OCI-LY1 (cell line): ENCODE data around the gene CNTN5.

Experiments
- H2AFZ ChIP-seq: fragments of 200-600 bp; sonication (generic), shearing (Covaris generic); 2 replicates; pipeline ENCODE4 v1.6.0; 2014; ENCODE audit warnings: antibody characterized with exemption, mild to moderate bottlenecking, low read length
- H3F3A ChIP-seq: fragments of 200-600 bp; sonication (generic), shearing (Covaris generic); 2 replicates; pipeline ENCODE4 v1.6.0; 2014; ENCODE audit warnings: mild to moderate bottlenecking, antibody characterized with exemption, low read length, moderate library complexity; ENCODE audit not compliant: insufficient read depth
- H3K27ac ChIP-seq: fragments of 200-600 bp; sonication (generic); 2 replicates; pipeline ENCODE4 v1.5.1; 2014; ENCODE audit warnings: low read length, mixed run types, mild to moderate bottlenecking, low read depth; ENCODE audit not compliant: poor library complexity, severe bottlenecking
- H3K27me3 ChIP-seq: fragments of 200-600 bp; sonication (generic); 2 replicates; pipeline ENCODE4 v1.6.0; 2014; ENCODE audit warnings: antibody characterized with exemption, mild to moderate bottlenecking, low read length, moderate library complexity; ENCODE audit not compliant: insufficient read depth
- H3K36me3 ChIP-seq: fragments of 200-600 bp; sonication (generic); 2 replicates; pipeline ENCODE4 v1.6.1; 2014; ENCODE audit warnings: mild to moderate bottlenecking, antibody characterized with exemption, low read length, moderate library complexity, mixed read lengths; ENCODE audit not compliant: insufficient read depth
- H3K4me1 ChIP-seq: fragments of 200-600 bp; sonication (generic); 2 replicates; pipeline ENCODE4 v1.5.1; 2014; ENCODE audit warnings: mild to moderate bottlenecking, low read length, moderate library complexity; ENCODE audit not compliant: insufficient read depth, severe bottlenecking
- H3K4me2 ChIP-seq: fragments of 200-600 bp; sonication (generic), shearing (Covaris generic); 2 replicates; pipeline ENCODE4 v1.6.1; 2014; ENCODE audit warnings: low read length
- H3K4me3 ChIP-seq: fragments of 200-600 bp; sonication (generic); 2 replicates; pipeline ENCODE4 v1.5.1; 2014; ENCODE audit warnings: low read length, low read depth, mild to moderate bottlenecking, mixed read lengths; ENCODE audit not compliant: poor library complexity, severe bottlenecking
- H3K79me2 ChIP-seq: fragments of 200-600 bp; shearing (Covaris generic); 2 replicates; pipeline ENCODE4 v1.6.1; 2016; ENCODE audit warnings: mixed run types, low read length, mixed read lengths; ENCODE audit not compliant: insufficient read depth
- H3K9ac ChIP-seq: fragments of 200-600 bp; sonication (generic), shearing (Covaris generic); 2 replicates; pipeline ENCODE4 v1.6.1; 2014; ENCODE audit warnings: mild to moderate bottlenecking, low read length, mixed read lengths
- H3K9me2 ChIP-seq: fragments of 200-600 bp; sonication (generic), shearing (Covaris generic); 2 replicates; pipeline ENCODE4 v1.6.1; 2014; ENCODE audit warnings: low read depth, mild to moderate bottlenecking, low read length, mixed read lengths
- H3K9me3 ChIP-seq: fragments of 200-600 bp; shearing (Covaris generic); 2 replicates; pipeline ENCODE4 v1.6.1; 2014; ENCODE audit warnings: low read length, mixed read lengths
- H4K20me1 ChIP-seq: fragments of 200-600 bp; sonication (generic), shearing (Covaris generic); 2 replicates; pipeline ENCODE4 v1.6.0; 2016; ENCODE audit warnings: mild to moderate bottlenecking, low read length; ENCODE audit not compliant: insufficient read depth
- EZH2 ChIP-seq: fragments of 200-600 bp; sonication (generic), shearing (Covaris generic); IDR thresholded peaks from 2 replicates; pipeline ENCODE4 v1.8.0; 2017; ENCODE audit warnings: borderline replicate concordance, mixed run types, mild to moderate bottlenecking, antibody characterized with exemption, low read length, moderate library complexity, mixed read lengths
- TF ChIP-seq, protein P1 (sequence below): fragments of 200-600 bp; sonication (generic), shearing (Covaris generic); IDR thresholded peaks from 2 replicates; pipeline ENCODE4 v1.5.1; 2017; ENCODE audit warnings: mild to moderate bottlenecking, antibody characterized with exemption, low read length, moderate library complexity, mixed read lengths

Gene CNTN5

GRCh38 chr11:99686838-99687237, 666.1 kb downstream of the CNTN5 start:
- Histone ChIP-seq H3K4me2 (no peak overlapping the region), H3K9me2 (no peaks in the 10 kb centered on the region), H3K79me2 (no peaks in the 10 kb centered on the region), H3K9me3 (no peaks in the 10 kb centered on the region), H3K9ac (no peak overlapping the region), H2AFZ (no peak overlapping the region), H3K4me3 (no peak overlapping the region), H3K36me3 (no peaks in the 10 kb centered on the region), H4K20me1 (no peaks in the 10 kb centered on the region), H3F3A (no peaks in the 10 kb centered on the region), H3K4me1 (no peaks in the 10 kb centered on the region), H3K27me3 (no peaks in the 10 kb centered on the region), H3K27ac (no peak overlapping the region)
- TF ChIP-seq EZH2, result no peak
- TF ChIP-seq, protein P1, sequence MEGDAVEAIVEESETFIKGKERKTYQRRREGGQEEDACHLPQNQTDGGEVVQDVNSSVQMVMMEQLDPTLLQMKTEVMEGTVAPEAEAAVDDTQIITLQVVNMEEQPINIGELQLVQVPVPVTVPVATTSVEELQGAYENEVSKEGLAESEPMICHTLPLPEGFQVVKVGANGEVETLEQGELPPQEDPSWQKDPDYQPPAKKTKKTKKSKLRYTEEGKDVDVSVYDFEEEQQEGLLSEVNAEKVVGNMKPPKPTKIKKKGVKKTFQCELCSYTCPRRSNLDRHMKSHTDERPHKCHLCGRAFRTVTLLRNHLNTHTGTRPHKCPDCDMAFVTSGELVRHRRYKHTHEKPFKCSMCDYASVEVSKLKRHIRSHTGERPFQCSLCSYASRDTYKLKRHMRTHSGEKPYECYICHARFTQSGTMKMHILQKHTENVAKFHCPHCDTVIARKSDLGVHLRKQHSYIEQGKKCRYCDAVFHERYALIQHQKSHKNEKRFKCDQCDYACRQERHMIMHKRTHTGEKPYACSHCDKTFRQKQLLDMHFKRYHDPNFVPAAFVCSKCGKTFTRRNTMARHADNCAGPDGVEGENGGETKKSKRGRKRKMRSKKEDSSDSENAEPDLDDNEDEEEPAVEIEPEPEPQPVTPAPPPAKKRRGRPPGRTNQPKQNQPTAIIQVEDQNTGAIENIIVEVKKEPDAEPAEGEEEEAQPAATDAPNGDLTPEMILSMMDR, result no peak

DNA sequence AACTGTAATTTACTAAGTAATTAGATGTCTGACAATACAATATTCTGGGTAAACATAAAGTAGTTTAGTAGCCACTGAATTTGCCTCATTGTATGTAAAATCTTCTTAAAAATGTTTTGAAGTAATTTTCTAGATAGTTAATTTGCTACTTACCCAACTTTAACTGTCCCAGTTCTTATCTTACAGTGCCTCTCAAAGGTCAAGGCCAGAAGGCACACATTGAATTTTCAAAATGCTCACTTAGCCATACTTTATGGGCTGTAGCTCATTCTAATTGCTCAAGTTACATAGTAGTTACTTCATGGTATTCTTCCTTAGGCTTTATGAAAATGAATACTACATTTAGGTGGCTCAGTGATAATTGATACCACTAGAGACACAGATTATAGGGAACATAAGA, 666.6 kb downstream of the CNTN5 start:
- no peaks in the 10 kb centered on the region for H4K20me1 ChIP-seq

GRCh38 chr11:99693941-99694492, 673.3 kb downstream of the CNTN5 start:
- Histone ChIP-seq H3K27ac (no peak overlapping the region), H3K27me3 (no peaks in the 10 kb centered on the region), H3K4me2 (no peak overlapping the region), H4K20me1 (no peaks in the 10 kb centered on the region), H3K79me2 (no peaks in the 10 kb centered on the region), H3K9ac (no peak overlapping the region), H3K9me2 (no peaks in the 10 kb centered on the region), H3K4me3 (no peak overlapping the region), H2AFZ (no peak overlapping the region), H3K9me3 (no peaks in the 10 kb centered on the region), H3F3A (no peaks in the 10 kb centered on the region), H3K4me1 (no peaks in the 10 kb centered on the region), H3K36me3 (no peaks in the 10 kb centered on the region)
- TF ChIP-seq, protein P1, result no peak
- no peak for TF ChIP-seq EZH2

More for the DNA sequence above, 666.6 kb downstream of the CNTN5 start:
- H3K27ac ChIP-seq, result no peak overlapping the region
- H3K4me1 ChIP-seq, result no peaks in the 10 kb centered on the region
- no peaks in the 10 kb centered on the region for H3K9me3 ChIP-seq
- H3K9ac ChIP-seq, result no peak overlapping the region
- TF ChIP-seq EZH2, result no peak
- no peaks in the 10 kb centered on the region for H3K27me3 ChIP-seq
- H3K4me3 ChIP-seq, result no peak overlapping the region
- H3K36me3 ChIP-seq, result no peaks in the 10 kb centered on the region
- no peaks in the 10 kb centered on the region for H3K9me2 ChIP-seq
- no peak overlapping the region for H3K4me2 ChIP-seq
- H3F3A ChIP-seq, result no peaks in the 10 kb centered on the region
- H3K79me2 ChIP-seq, result no peaks in the 10 kb centered on the region
- H2AFZ ChIP-seq, result no peak overlapping the region

- Histone ChIP-seq H3K4me3 (no peak overlapping the region), H3K4me2 (no peak overlapping the region), H4K20me1 (no peaks in the 10 kb centered on the region), H2AFZ (no peak overlapping the region), H3K27ac (no peak overlapping the region), H3K36me3 (no peaks in the 10 kb centered on the region), H3K79me2 (no peaks in the 10 kb centered on the region), H3K9me3 (no peaks in the 10 kb centered on the region), H3K4me1 (no peaks in the 10 kb centered on the region), H3K9me2 (no peaks in the 10 kb centered on the region), H3K9ac (no peak overlapping the region), H3K27me3 (no peaks in the 10 kb centered on the region), H3F3A (no peaks in the 10 kb centered on the region)
- TF ChIP-seq EZH2, result no peak
- TF ChIP-seq, protein P1, result no peak
These were observed 674.4 kb downstream of the CNTN5 start for GRCh38 chr11:99695106-99695505.
